Aorta (tissue), 5 donors: Measurements from ENCODE around the gene TEPSIN. TPM values are rescaled to one million over a fixed set of nuclear protein-coding genes. Genes with fewer than 3 reads are reported as not detected.

Experiments used
- ATAC-seq: fragments of 200-7000 bp; cut with Tn5 transposase; one replicate; pipeline ENCODE4 v1.9.1; 2022; ENCODE audit warnings: moderate library complexity; ENCODE audit not compliant: low FRiP score
- DNase-seq, 2 donors: peaks; one replicate each; pipeline ENCODE4 v3.0.0-alpha.2; 2020
- H3K27ac ChIP-seq, 2 donors: one replicate each; pipeline ENCODE4 v1.5.1; 2013; ENCODE audit warnings: low read length in 2 of 2, mild to moderate bottlenecking in 2 of 2, moderate library complexity in 2 of 2, control low read depth in 1 of 2, inconsistent platforms in 1 of 2, low read depth in 1 of 2
- H3K27me3 ChIP-seq, 2 donors: one replicate each; pipeline ENCODE4 v1.6.1; 2013; ENCODE audit warnings: control low read depth in 1 of 2, low read length in 1 of 2, mild to moderate bottlenecking in 1 of 2, moderate library complexity in 1 of 2; ENCODE audit not compliant: insufficient read depth in 2 of 2, control insufficient read depth in 1 of 2
- H3K36me3 ChIP-seq, 2 donors: one replicate each; pipeline ENCODE4 v1.6.1; 2013; ENCODE audit warnings: control low read depth in 1 of 2, low read length in 1 of 2, mild to moderate bottlenecking in 1 of 2; ENCODE audit not compliant: insufficient read depth in 2 of 2, control insufficient read depth in 1 of 2
- H3K4me1 ChIP-seq, 2 donors: one replicate each; pipeline ENCODE4 v1.6.1; 2013; ENCODE audit warnings: low read length in 2 of 2, control low read depth in 1 of 2, mild to moderate bottlenecking in 1 of 2, moderate library complexity in 1 of 2; ENCODE audit not compliant: insufficient read depth in 2 of 2, control insufficient read depth in 1 of 2
- H3K4me3 ChIP-seq, 2 donors: one replicate each; pipeline ENCODE4 v1.5.1; 2013; ENCODE audit warnings: low read length in 2 of 2, control low read depth in 1 of 2, mild to moderate bottlenecking in 1 of 2
- H3K9me3 ChIP-seq: one replicate; pipeline ENCODE4 v1.6.1; 2013; ENCODE audit warnings: mild to moderate bottlenecking, low read length; ENCODE audit not compliant: control insufficient read depth
- WGBS, 2 donors: extraction: QIAGEN DNeasy Blood & Tissue Kit; methylation state at CpG; one replicate each; pipeline ENCODE4 v1.1.7; 2013; 5-methylcytosine and 5-hydroxymethylcytosine counted together
- intact Hi-C, 2 donors: fragments of 100-400 bp; cut with DNase I; formaldehyde crosslinking; loops; one replicate each; pipeline versions ENCODE4 v1.14.2 to v1.15.0; 2022
- polyA plus RNA-seq, 2 donors: library from polyadenylated mRNA; stranded (reverse); fragments of 200-250 nt; gene quantifications; one replicate each; pipeline ENCODE4 v1.2.3, GENCODE V29; 2013
- total RNA-seq, 2 donors: library from RNA; stranded (reverse); fragmentation: NEBNext Ultra II Directional; extraction: Animal tissue kit (Norgen Biotek cat#: 25700); gene quantifications; one replicate each; pipeline ENCODE4 v1.2.1, GENCODE V29; 2021
- donor health status: healthy with polysubstance abuse.
- donor health status: Bipolar disorder and iron deficiency.
- donor health status: DM: no; HTN: no; CAD: no.
- donor health status: DM: no; HTN: no; CAD: no.
- donor health status: DM: yes; HTN: yes; CAD: no.

TEPSIN gene
- total and polyA plus RNA-seq, 4 donors: 5.6 to 79.0 (median 35.0) TPM

DNA sequence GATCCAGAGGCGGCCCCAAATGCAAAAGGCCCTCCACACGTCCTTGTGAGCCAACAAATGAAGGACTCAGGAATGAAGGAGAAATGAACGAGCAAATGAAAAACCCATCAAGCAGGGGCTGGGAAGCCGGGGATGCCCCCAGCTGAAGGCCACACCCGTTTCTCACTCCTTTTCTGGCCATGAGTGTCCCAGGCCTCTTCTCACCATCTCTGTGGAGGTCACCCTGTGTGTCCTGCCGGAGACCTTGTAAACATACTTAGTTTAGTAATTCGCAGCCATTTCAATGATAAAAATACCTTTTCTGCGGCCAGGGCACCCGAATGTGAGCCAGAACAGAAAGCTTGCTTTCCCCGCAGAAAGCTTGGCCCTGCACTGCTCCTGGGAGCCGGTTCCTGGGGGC, 51.7 kb downstream of the TEPSIN start:
- DNase-seq: no peak
- no peak for ATAC-seq
- 96 to 97% methylated on average over 11 of the region's 11 CpGs for WGBS, 2 donors
- H3K27me3 ChIP-seq: no peaks in the 10 kb centered on the region
- H3K36me3 ChIP-seq: no peaks in the 10 kb centered on the region
- intact Hi-C loops: no loop called here
- no peak overlapping the region for H3K4me3 ChIP-seq
- H3K9me3 ChIP-seq: no peaks in the 10 kb centered on the region
- no peaks in the 10 kb centered on the region for H3K4me1 ChIP-seq
- no peak overlapping the region for H3K27ac ChIP-seq

DNA sequence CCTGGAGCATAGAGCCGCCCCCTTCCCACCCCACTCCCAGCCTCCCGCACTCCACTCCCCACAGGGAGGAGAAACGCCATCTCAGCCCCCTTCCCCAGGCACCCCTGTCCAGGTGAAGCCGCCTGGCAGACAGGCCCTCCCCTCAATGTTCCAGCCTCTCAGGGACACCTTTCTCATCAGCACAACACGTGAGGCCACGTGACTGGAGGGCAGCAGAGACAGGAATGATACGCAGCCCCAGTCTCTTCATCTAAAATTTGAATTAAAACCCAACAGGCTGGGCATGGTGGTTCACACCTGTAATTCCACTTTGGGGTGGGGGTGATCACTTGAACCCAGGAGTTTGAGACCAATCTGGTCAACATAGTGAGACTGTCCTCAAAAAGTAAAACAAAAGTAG, 52.7 kb downstream of the TEPSIN start:
- Histone ChIP-seq H3K27ac (no peak overlapping the region), H3K9me3 (no peaks in the 10 kb centered on the region), H3K4me3 (no peak overlapping the region), H3K36me3 (no peaks in the 10 kb centered on the region), H3K4me1 (no peaks in the 10 kb centered on the region), H3K27me3 (no peaks in the 10 kb centered on the region)
- DNase-seq (no peak), ATAC-seq (no peak)
- 84 to 90% methylated on average over 6 to 7 of the region's 7 CpGs for WGBS, 2 donors
- intact Hi-C loops: no loop called here

DNA sequence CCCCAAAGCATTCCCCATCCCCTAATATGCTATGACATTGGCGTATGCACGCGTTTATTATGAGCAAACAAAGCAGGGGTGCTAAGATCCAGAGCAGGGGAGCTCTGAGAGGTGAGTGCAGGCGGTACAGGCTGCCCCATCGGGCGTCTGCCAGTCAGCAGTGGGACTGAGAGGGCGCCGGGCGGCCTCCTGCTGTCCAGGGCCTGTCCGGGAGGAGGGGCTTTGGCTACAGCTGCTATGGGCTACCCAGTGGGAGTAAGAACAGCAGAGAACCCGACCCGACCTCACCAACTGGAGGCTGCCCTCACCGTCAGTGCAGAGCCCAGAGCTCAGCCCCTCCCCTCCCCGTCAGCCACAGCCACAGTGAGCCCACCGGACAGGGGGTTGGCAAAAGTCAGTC, 54.3 kb downstream of the TEPSIN start:
- Histone ChIP-seq H3K4me3 (no peak overlapping the region), H3K9me3 (no peaks in the 10 kb centered on the region)
- intact Hi-C loops: no loop called here

DNA sequence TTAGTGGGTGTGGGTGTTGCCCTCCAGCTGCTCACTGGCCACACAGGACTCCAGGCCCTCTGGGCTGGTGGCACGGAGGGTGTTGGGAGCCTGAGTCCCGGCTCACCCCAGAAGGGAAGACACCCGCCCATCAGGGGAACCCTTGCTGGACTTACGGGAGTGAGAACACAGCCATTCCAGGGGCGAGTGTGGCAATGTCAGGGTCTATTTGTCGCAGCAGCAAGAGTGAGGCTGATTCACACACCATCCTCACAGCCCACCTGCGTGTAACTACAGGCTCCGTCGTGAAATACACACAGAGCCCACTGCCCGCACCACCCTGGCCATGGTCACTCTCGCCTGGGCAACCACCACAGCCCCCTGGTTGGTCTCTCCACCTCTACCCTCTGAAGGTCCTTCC, 55.0 kb downstream of the TEPSIN start:
- Histone ChIP-seq H3K27ac (no peak overlapping the region), H3K36me3 (no peaks in the 10 kb centered on the region), H3K4me3 (no peak overlapping the region), H3K4me1 (no peaks in the 10 kb centered on the region), H3K9me3 (no peaks in the 10 kb centered on the region), H3K27me3 (no peaks in the 10 kb centered on the region)
- intact Hi-C loops: no loop called here
- WGBS, 2 donors: 94 to 95% methylated on average over 11 of the region's 11 CpGs
- DNase-seq: no peak
- ATAC-seq: no peak

More for the DNA sequence above, 54.3 kb downstream of the TEPSIN start:
- Histone ChIP-seq H3K36me3 (no peaks in the 10 kb centered on the region), H3K27me3 (no peaks in the 10 kb centered on the region), H3K4me1 (no peaks in the 10 kb centered on the region), H3K27ac (no peak overlapping the region)
- no peak for DNase-seq
- no peak for ATAC-seq
- 36 to 40% methylated on average over 15 of the region's 15 CpGs for WGBS, 2 donors

DNA sequence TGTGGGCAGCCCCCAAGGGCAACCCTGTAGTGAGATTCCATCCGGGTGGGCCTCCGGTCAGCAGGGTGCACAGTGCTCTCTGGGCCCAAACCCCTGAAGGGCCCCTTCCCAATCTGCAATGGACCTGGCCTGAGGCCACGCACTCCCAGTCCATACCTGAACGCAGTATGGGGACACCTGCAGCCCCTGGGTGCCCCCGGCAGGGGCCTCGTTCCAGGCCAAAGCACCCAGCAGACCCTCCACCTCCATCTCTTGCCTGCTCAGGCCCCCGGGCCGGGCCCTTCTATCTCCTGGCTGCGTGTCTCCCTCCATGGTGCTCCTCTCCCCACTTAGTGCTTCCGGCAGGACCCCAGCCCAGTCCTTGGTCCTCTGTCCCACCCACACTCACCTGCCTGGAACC, 55.5 kb downstream of the TEPSIN start:
- H3K36me3 ChIP-seq: no peaks in the 10 kb centered on the region
- no peak overlapping the region for H3K4me3 ChIP-seq
- no peaks in the 10 kb centered on the region for H3K9me3 ChIP-seq
- WGBS, 2 donors: 94% methylated on average over 10 of the region's 10 CpGs
- no peak for DNase-seq
- intact Hi-C loops: no loop called here
- no peaks in the 10 kb centered on the region for H3K27me3 ChIP-seq
- no peaks in the 10 kb centered on the region for H3K4me1 ChIP-seq
- no peak overlapping the region for H3K27ac ChIP-seq
- ATAC-seq: no peak

DNA sequence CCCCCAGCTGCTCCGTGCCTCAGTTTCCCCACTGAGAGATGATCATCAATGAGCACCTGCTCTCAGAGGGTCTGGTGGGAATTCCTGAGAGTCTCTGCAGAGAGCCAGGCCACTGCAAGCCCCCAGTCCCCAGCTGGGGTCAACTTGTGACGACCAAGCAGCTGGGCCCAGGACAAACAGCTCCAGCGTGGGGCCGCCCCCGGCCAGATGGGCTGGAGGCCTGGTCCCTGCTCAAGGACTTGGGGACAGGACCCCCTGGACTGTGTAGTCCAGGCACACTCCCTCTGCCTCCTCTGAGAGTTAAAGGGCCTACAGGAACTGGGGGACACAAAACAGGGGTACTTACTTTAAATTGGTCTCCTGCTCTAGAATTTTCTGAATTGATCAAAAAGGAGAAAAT, 56.3 kb downstream of the TEPSIN start:
- 81 to 90% methylated on average over 5 of the region's 5 CpGs for WGBS, 2 donors
- Histone ChIP-seq H3K36me3 (no peaks in the 10 kb centered on the region), H3K4me1 (no peaks in the 10 kb centered on the region), H3K4me3 (no peak overlapping the region), H3K27me3 (no peaks in the 10 kb centered on the region), H3K9me3 (no peaks in the 10 kb centered on the region), H3K27ac (no peak overlapping the region)
- ATAC-seq: no peak
- intact Hi-C loops: no loop called here
- no peak for DNase-seq

DNA sequence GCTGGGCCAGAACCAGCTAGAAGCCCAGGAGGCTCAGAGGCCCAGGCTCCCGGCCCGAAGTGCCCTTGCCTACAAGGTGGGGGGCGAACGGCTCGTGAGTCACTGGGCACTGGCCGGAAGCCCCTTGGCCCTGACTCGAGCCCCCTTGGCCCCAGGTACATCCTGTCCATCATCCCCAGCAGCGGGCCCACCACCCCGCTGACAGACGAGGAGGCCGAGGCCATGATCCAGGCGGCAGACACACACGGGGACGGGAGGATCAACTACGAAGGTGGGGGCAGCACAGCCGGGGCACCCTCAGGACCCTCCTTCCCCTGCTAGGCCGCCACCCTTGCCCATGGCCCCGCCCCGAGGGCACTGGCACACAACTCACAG, 57.1 kb downstream of the TEPSIN start:
- no peaks in the 10 kb centered on the region for H3K4me1 ChIP-seq
- intact Hi-C loops: no loop called here
- DNase-seq: no peak

DNA sequence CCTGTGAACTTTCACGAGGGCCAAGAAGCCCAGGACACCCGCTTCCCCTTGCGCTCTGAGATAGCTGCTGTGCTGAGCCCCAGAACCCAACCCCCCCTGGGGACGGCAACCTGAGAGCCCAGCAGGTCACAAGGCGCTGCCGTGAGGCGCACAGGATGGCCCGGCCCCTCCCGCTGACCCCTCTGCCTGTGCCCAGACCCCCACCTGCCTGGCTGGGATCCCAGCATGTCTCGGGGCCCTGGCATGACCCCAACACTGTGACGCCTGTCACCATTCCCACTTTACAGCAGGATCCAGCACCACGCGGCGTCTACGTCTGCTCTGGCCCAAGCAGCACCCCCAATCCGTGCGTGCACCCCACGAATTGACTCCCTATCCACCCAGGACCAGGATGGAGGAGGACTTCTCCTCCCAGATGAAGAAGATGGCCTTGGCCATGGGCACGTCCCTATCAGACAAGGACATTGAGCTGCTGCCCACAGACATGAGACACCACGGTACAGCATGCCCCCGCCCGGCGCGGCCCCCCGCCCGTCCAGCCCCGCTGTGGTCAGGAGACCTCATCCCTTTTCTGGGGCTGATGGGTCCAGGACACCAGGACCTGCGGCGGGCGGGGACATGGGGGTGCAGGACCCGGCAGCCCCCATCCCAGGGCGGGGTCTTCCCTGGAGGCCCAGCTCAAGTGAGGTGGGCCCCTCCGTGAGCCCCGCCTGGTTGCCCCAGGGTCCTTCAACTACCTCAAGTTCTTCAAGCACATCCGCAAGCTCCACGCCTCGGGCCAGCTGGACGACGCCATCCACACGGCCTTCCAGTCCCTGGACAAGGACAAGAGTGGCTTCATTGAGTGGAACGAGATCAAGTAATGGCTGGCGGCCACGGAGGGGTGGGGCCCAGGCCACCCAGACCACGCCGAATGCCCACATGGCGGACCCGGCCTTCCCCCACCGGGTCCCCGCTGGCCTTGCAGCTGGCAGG, 57.7 kb downstream of the TEPSIN start:
- no peaks in the 10 kb centered on the region for H3K4me1 ChIP-seq
- H3K27me3 ChIP-seq: no peaks in the 10 kb centered on the region
- ATAC-seq (no peak), DNase-seq (no peak)
- H3K4me3 ChIP-seq: no peak overlapping the region
- no peak overlapping the region for H3K27ac ChIP-seq
- WGBS, 2 donors: 94% methylated on average over 48 to 49 of the region's 49 CpGs
- H3K9me3 ChIP-seq: no peaks in the 10 kb centered on the region
- H3K36me3 ChIP-seq: no peaks in the 10 kb centered on the region
- intact Hi-C loops: no loop called here

More for the DNA sequence above, 57.1 kb downstream of the TEPSIN start:
- Histone ChIP-seq H3K27ac (no peak overlapping the region), H3K9me3 (no peaks in the 10 kb centered on the region), H3K27me3 (no peaks in the 10 kb centered on the region), H3K4me3 (no peak overlapping the region), H3K36me3 (no peaks in the 10 kb centered on the region)
- 94 to 96% methylated on average over 19 of the region's 19 CpGs for WGBS, 2 donors
- no peak for ATAC-seq

DNA sequence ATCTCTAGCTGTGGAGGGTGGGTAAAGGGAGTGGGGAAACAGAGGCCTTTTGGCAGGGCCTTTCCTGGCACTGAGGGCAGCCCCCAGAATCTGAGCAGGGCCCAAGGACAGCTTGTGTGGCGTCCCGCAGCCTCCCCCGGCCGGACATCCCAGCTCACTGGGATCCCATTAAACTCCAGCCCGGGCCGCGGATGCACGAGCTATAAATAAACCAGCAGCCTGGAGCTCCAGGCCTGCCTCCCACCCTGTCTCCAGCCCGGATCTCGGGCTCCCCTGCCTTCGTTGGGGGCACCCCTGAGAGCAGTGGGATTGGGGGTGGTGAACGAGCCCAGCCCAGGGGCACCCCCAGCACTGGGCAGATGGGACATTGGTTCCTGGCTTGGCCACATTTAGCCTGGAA, 59.0 kb downstream of the TEPSIN start:
- H3K4me1 ChIP-seq: no peaks in the 10 kb centered on the region
- H3K27me3 ChIP-seq: no peaks in the 10 kb centered on the region
- 24 to 29% methylated on average over 12 of the region's 12 CpGs for WGBS, 2 donors
- no peak overlapping the region for H3K27ac ChIP-seq
- no peak overlapping the region for H3K4me3 ChIP-seq
- intact Hi-C loops: no loop called here
- ATAC-seq (no peak), DNase-seq (no peak)
- H3K36me3 ChIP-seq: no peaks in the 10 kb centered on the region
- H3K9me3 ChIP-seq: no peaks in the 10 kb centered on the region
